ENCODE results near the gene NYAP1. TPM values are rescaled to one million over a fixed set of nuclear protein-coding genes. Genes with fewer than 3 reads are reported as not detected.
"Not testable (repeated sequence)": the region's sequence is repeated elsewhere in the genome, so short reads cannot be mapped to it uniquely, and the experiment has no call there.

The NYAP1 gene
- polyA plus RNA-seq, 4 donors, result 1.6 to 2.9 (median 2.0) TPM

GRCh38 chr7:100509231-100509630, 25.5 kb downstream of the NYAP1 start:
- DNase-seq (ENCODE audit: low read depth in 4 of 4, low spot score in 3 of 4), result no peak

- no peak for DNase-seq (ENCODE audit: low read depth in 4 of 4, low spot score in 3 of 4)
Observed at GRCh38 chr7:100510437-100511239, 26.9 kb downstream of the NYAP1 start.

GRCh38 chr7:100513212-100513810, 29.6 kb downstream of the NYAP1 start:
- DNase-seq (ENCODE audit: low read depth in 4 of 4, low spot score in 3 of 4), result no peak

GRCh38 chr7:100515072-100515532, 31.4 kb downstream of the NYAP1 start:
- no peak for DNase-seq (ENCODE audit: low read depth in 4 of 4, low spot score in 3 of 4)

- no peak for DNase-seq (ENCODE audit: low read depth in 4 of 4, low spot score in 3 of 4)
Observed at GRCh38 chr7:100516135-100516812, 32.5 kb downstream of the NYAP1 start.

- no peak for DNase-seq (ENCODE audit: low read depth in 4 of 4, low spot score in 3 of 4)
Observed at GRCh38 chr7:100517305-100517704, 33.6 kb downstream of the NYAP1 start.

- DNase-seq (ENCODE audit: low read depth in 4 of 4, low spot score in 3 of 4), result no peak
Observed at GRCh38 chr7:100519580-100519979, 35.9 kb downstream of the NYAP1 start.

DNA sequence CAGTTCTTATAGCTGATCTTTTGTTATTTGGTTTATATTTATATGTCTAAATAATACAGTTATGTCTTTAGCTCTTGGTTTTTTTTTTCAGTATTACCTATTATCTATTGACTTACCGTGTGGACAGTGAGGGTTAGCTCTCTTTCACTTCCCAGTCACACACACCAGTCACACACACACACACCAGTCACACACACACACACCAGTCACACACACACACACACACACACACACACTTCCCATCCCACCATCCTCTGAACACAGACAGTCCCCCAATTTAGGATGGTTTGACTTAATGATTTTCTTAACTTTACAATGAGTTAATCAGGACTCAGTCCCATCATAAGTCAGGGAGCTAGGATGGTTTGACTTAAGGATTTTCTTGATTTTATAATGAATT, 36.4 kb downstream of the NYAP1 start:
- no peak for DNase-seq (ENCODE audit: low read depth in 4 of 4, low spot score in 3 of 4)

GRCh38 chr7:100521076-100521475, 37.3 kb downstream of the NYAP1 start:
- DNase-seq (ENCODE audit: low read depth in 4 of 4, low spot score in 3 of 4), result no peak

GRCh38 chr7:100521909-100522593, 38.3 kb downstream of the NYAP1 start:
- not testable (repeated sequence) for DNase-seq (ENCODE audit: low read depth in 4 of 4, low spot score in 3 of 4)

GRCh38 chr7:100523192-100523591, 39.5 kb downstream of the NYAP1 start:
- DNase-seq (ENCODE audit: low read depth in 4 of 4, low spot score in 3 of 4), result not testable (repeated sequence)

GRCh38 chr7:100528108-100528866, 44.6 kb downstream of the NYAP1 start:
- DNase-seq (ENCODE audit: low read depth in 4 of 4, low spot score in 3 of 4), result not testable (repeated sequence)

DNA sequence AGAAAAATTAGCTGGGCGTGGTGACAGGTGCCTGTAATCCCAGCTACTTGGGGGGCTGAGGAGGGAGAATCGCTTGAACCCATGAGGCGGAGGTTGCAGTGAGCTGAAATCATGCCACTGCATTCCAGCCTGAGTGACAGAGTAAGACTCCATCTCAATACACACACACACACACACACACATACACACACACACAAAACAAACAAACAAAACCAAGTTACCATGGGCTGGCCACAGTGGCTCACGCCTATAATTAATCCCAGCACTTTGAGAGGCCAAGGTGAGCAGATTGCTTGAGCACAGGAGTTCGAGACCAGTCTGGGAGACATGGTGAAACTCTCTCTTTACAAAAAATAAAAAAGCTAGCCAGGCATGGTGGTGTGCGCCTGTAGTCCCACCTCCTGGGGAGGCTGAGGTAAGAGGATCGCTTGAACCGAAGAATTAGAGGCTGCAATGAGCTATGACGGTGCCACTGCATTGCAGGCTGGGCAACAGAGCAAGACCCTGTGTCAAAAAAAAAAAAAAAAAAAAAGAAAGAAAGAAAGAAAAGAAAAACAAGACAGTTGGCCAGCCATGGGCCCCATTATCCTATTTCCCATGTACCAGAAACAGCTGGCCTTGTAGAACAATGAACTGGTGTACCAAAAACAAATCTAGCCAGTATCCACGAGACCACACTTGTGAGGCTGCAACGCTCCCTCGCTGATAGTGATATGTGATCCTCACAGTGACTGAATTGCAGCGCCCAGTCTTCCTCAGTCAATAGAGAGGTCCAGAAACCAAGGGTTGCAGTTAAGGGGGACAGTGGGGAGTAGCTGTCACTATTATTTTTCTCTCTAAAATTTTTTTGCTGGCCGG, 48.7 kb downstream of the NYAP1 start:
- no peak for DNase-seq (ENCODE audit: low read depth in 4 of 4, low spot score in 3 of 4)

DNA sequence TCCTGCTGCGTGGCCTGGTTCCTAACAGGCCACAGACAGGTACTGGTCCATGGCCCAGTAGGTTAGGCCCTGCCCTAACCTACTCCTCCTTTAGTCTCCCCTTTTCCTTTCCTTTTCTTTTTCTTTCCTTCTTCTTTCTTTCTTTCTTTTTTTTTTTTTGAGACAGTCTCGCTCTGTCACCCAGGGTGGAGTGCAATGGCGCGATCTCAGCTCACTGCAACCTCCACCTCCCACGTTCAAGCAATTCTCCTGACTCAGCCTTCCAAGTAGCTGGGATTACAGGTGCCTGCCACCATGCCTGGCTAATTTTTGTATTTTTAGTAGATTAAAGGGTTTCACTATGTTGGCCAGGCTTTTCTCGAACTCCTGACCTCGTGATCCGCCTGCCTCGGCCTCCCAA, 52.3 kb downstream of the NYAP1 start:
- DNase-seq (ENCODE audit: low read depth in 4 of 4, low spot score in 3 of 4), result not testable (repeated sequence)

GRCh38 chr7:100536695-100537094, 53.0 kb downstream of the NYAP1 start:
- DNase-seq (ENCODE audit: low read depth in 4 of 4, low spot score in 3 of 4), result not testable (repeated sequence)

- no peak for DNase-seq (ENCODE audit: low read depth in 4 of 4, low spot score in 3 of 4)
Observed at GRCh38 chr7:100538348-100538653, 54.6 kb downstream of the NYAP1 start.

GRCh38 chr7:100538654-100539435, 55.1 kb downstream of the NYAP1 start, which contains the start of gene AGFG2:
AGFG2 (plus strand) TSS chr7:100539203; CDS start chr7:100539347, 144 bp downstream.
- DNase-seq (ENCODE audit: low read depth in 4 of 4, low spot score in 3 of 4), result peak; percentile 98 to 99 (median 98)

DNA sequence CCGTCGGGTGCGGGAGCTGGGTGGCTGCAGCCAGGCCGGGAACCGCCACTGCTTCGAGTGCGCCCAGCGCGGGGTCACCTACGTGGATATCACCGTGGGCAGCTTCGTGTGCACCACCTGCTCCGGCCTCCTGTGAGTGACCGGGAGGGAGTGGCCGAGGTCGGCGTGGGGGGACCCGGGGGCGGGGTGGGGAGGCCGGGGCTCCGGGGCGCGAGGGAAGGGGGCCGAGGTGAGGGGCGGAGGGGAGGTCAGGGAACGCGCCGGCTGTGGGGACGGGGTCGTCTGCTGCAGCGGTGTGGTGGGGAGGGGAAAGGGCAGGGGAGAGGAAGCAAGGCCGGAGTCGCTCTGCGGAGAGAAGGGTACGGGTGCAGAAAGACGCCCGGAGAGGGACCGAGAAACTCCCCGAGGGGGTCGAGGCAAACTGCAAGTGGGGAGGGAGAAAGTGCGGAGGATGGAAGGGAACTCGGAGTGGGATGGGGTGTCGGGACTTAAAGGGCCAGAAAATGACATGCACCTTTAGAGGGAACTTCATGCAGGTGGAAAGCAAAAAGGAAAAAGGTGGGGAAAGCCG, 55.8 kb downstream of the NYAP1 start:
- no peak for DNase-seq (ENCODE audit: low read depth in 4 of 4, low spot score in 3 of 4)

Data from right renal pelvis (tissue), 4 donors.